Pancreas (tissue), 10 donors: ENCODE measurements around the gene ANKRD45. TPM values are rescaled to one million over a fixed set of nuclear protein-coding genes. Genes with fewer than 3 reads are reported as not detected.

Source experiments
- ATAC-seq, 4 donors: fragments of 200-7000 bp; cut with Tn5 transposase; one replicate each; pipeline versions ENCODE4 v1.8.0 to v1.9.1; 2020; ENCODE audit warnings: mild to moderate bottlenecking in 4 of 4, moderate library complexity in 4 of 4
- DNase-seq, 6 donors: peaks; one replicate each; pipeline ENCODE4 v3.0.0-alpha.2; 2020
- FAIRE-seq: peaks from 2 replicates; lab custom pipeline; 2012; peaks lifted over from hg19 to GRCh38; lab: Jason Lieb, UNC
- H3K27ac ChIP-seq, 4 donors: fragments of 200-600 bp; sonication (generic); 1 replicate in 3 of 4; 2 replicates in 1 of 4; pipeline versions ENCODE4 v1.5.0 to v1.8.0; 2020
- H3K27me3 ChIP-seq, 4 donors: fragments of 200-600 bp; one replicate each; pipeline ENCODE4 v1.8.0; 2021
- H3K36me3 ChIP-seq, 3 donors: fragments of 200-600 bp; sonication (generic) in 1 of 3; one replicate each; pipeline versions ENCODE4 v1.5.0 to v1.8.0; 2020 to 2021
- H3K4me1 ChIP-seq, 3 donors: fragments of 200-600 bp; one replicate each; pipeline ENCODE4 v1.8.0; 2021
- H3K4me3 ChIP-seq, 4 donors: fragments of 200-600 bp; sonication (generic) in 2 of 4; one replicate each; pipeline versions ENCODE4 v1.5.0 to v1.8.0; 2020 to 2021
- H3K9me3 ChIP-seq, 4 donors: fragments of 200-600 bp; one replicate each; pipeline ENCODE4 v1.8.0; 2021
- WGBS, 2 donors: extraction: QIAGEN DNeasy Blood & Tissue Kit; methylation state at CpG; one replicate each; pipeline ENCODE4 v1.1.7; 2013; 5-methylcytosine and 5-hydroxymethylcytosine counted together
- intact Hi-C, 3 donors: fragments of 100-400 bp; cut with DNase I; formaldehyde crosslinking; loops; one replicate each; pipeline versions ENCODE4 v1.11.1 to v1.14.2; 2022
- polyA plus RNA-seq, 2 donors: library from polyadenylated mRNA; stranded (reverse); fragments of 200-250 nt; gene quantifications; one replicate each; pipeline ENCODE4 v1.2.3, GENCODE V29; 2013
- total RNA-seq, 6 donors: library from RNA; stranded (reverse); fragmentation: NEBNext Ultra II Directional in 4 of 6; extraction: Animal tissue kit (Norgen Biotek cat#: 25700) in 4 of 6; gene quantifications; one replicate each; pipeline versions ENCODE4 v1.2.1 to v1.2.4, GENCODE V29; 2021 to 2023
- TF ChIP-seq, protein P1 (sequence below), 4 donors: fragments of 200-600 bp; sonication (generic) in 3 of 4; IDR thresholded peaks; one replicate each; pipeline versions ENCODE4 v1.5.0 to v1.8.0; 2021; ENCODE audit warnings: antibody characterized with exemption in 4 of 4
- donor health status: healthy with polysubstance abuse.
- donor health status: DM: no; HTN: no; CAD: no; lungs with moderate emphysema.
- donor health status: DM: no; HTN: no; CAD: no.
- donor health status: control.
- donor health status: control.
- donor health status: Bipolar disorder and iron deficiency.
- donor health status: DM: yes; HTN: yes; CAD: no.
- donor health status: DM: no; HTN: no; CAD: no.
- donor health status: DM: no; HTN: no; CAD: no.
- donor health status: DM: yes; HTN: yes; CAD: no.

Gene ANKRD45
- total and polyA plus RNA-seq, 8 donors, result 0.15 to 0.52 (median 0.28) TPM

DNA sequence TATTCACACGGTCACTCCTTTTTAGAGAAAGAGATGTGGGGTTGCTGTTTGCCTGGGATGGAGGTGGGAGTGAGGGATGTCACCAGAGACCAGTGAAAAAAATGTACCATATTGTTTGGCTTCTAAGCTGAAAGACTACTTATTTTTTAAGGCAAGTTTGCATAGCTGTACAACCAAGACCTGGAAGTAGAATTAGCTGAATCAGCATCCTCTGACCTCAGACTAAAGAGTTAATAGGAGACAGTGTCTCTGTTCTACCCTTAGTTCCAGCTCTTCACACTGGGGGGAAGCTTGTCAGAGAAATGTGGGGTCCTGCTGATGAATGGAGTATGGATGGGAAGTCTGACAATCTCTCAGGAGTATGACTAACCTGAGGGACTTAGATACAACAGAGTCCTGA is 108.4 kb downstream of the ANKRD45 start:
- FAIRE-seq, result no peak
- Histone ChIP-seq H3K4me3 (no peak overlapping the region), H3K9me3 (no peaks in the 10 kb centered on the region), H3K27ac (no peak overlapping the region), H3K27me3 (no peaks in the 10 kb centered on the region), H3K4me1 (no peaks in the 10 kb centered on the region), H3K36me3 (no peaks in the 10 kb centered on the region)
- intact Hi-C loops, result no loop called here
- DNase-seq, result no peak
- no peak for ATAC-seq
- WGBS, 2 donors, result 66 to 71% methylated on average over 1 of the region's 1 CpG
- TF ChIP-seq, protein P1, sequence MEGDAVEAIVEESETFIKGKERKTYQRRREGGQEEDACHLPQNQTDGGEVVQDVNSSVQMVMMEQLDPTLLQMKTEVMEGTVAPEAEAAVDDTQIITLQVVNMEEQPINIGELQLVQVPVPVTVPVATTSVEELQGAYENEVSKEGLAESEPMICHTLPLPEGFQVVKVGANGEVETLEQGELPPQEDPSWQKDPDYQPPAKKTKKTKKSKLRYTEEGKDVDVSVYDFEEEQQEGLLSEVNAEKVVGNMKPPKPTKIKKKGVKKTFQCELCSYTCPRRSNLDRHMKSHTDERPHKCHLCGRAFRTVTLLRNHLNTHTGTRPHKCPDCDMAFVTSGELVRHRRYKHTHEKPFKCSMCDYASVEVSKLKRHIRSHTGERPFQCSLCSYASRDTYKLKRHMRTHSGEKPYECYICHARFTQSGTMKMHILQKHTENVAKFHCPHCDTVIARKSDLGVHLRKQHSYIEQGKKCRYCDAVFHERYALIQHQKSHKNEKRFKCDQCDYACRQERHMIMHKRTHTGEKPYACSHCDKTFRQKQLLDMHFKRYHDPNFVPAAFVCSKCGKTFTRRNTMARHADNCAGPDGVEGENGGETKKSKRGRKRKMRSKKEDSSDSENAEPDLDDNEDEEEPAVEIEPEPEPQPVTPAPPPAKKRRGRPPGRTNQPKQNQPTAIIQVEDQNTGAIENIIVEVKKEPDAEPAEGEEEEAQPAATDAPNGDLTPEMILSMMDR (IDR thresholded peaks at IDR 0.05), result no peak

DNA sequence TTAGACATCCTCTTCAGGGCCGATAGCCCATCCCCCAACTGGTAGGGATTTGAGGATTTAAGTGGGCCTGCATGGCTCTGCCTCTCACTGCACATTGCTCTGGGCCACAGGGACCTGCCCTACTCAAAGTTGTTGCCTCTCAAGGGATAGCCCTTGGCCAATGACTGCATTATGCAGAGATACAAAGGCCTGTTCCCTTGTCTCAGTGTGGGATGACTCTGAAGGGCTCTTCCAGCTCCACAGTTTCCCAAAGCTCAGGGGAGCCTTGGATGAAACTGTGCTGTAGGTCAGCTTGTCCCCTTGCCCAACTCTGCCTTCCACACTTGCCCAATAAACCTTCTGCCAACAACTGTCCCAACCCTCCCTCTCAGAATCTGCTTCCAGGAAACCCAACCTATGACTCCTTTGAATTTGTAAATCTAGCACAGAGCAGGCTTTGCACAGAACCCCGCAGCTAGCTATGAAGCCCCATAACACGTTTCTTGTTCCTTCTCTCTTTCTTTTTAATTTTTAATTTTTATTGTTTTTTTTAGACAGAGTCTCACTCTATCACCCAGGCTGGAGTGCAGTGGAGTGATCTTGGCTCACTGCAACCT is 109.3 kb downstream of the ANKRD45 start:
- Histone ChIP-seq H3K9me3 (no peaks in the 10 kb centered on the region), H3K36me3 (no peaks in the 10 kb centered on the region), H3K4me1 (no peaks in the 10 kb centered on the region), H3K27me3 (no peaks in the 10 kb centered on the region), H3K27ac (no peak overlapping the region), H3K4me3 (no peak overlapping the region)
- ATAC-seq (peak in 1 of 4 donors; percentile 18), FAIRE-seq (no peak), DNase-seq (no peak)
- intact Hi-C loops, result no loop called here
- TF ChIP-seq, protein P1 (IDR thresholded peaks at IDR 0.05), result no peak
- WGBS, 2 donors, result 78 to 81% methylated on average over 3 of the region's 3 CpGs

Other genes starting within 250 kb of the ANKRD45 start
- 100 to 1,000 TPM in 3 of 6 donors, 10 to 100 TPM in 3; 89.8 to 126 (median 100) TPM for gene PRDX6, start 192.5 kb downstream of the ANKRD45 start, total RNA-seq
- gene PRDX6, start 192.5 kb downstream of the ANKRD45 start, polyA plus RNA-seq, result 100 to 1,000 TPM; 127 to 129 TPM
- gene SLC9C2, start 66.8 kb downstream of the ANKRD45 start, total RNA-seq, result under 1 TPM in 4 of 6 donors, not detected in 2; 0.06 to 0.28 (median 0.18) TPM
- under 1 TPM in 1 of 2 donors, not detected in 1; 0.16 TPM for gene SLC9C2, start 66.8 kb downstream of the ANKRD45 start, polyA plus RNA-seq
- not detected for gene TEX50, start 34.5 kb downstream of the ANKRD45 start, total RNA-seq
- not detected for gene TEX50, start 34.5 kb downstream of the ANKRD45 start, polyA plus RNA-seq
- 10 to 100 TPM in 1 of 6 donors, 1 to 10 TPM in 5; 5.9 to 11.9 (median 7.7) TPM for gene KLHL20, start 45.1 kb upstream of the ANKRD45 start, total RNA-seq
- gene KLHL20, start 45.1 kb upstream of the ANKRD45 start, polyA plus RNA-seq, result 1 to 10 TPM; 3.3 to 5.1 TPM
- 10 to 100 TPM in 1 of 6 donors, 1 to 10 TPM in 5; 3.9 to 11.1 (median 5.9) TPM for gene DARS2, start 154.8 kb upstream of the ANKRD45 start, total RNA-seq
- gene DARS2, start 154.8 kb upstream of the ANKRD45 start, polyA plus RNA-seq, result 1 to 10 TPM; 3.4 to 5.1 TPM
- gene CENPL, start 155.0 kb upstream of the ANKRD45 start, total RNA-seq, result 1 to 10 TPM in 4 of 6 donors, under 1 TPM in 2; 0.83 to 2.0 (median 1.5) TPM
- under 1 TPM; 0.73 to 0.80 TPM for gene CENPL, start 155.0 kb upstream of the ANKRD45 start, polyA plus RNA-seq
- 100 to 1,000 TPM; 214 to 698 (median 401) TPM for gene GAS5, start 198.1 kb upstream of the ANKRD45 start, total RNA-seq
- gene GAS5, start 198.1 kb upstream of the ANKRD45 start, polyA plus RNA-seq, result 1,000 to 10,000 TPM in 1 of 2 donors, 100 to 1,000 TPM in 1; 558 to 1,057 TPM
- gene ZBTB37, start 198.5 kb upstream of the ANKRD45 start, total RNA-seq, result 1 to 10 TPM; 3.8 to 7.0 (median 4.4) TPM
- 1 to 10 TPM; 1.2 to 1.3 TPM for gene ZBTB37, start 198.5 kb upstream of the ANKRD45 start, polyA plus RNA-seq
- 1 to 10 TPM in 1 of 6 donors, under 1 TPM in 1, not detected in 4; 0.16 to 1.2 TPM for gene SERPINC1, start 247.5 kb upstream of the ANKRD45 start, total RNA-seq
- gene SERPINC1, start 247.5 kb upstream of the ANKRD45 start, polyA plus RNA-seq, result not detected